A549 treated with AZD2906 at 1 μM for 4 hours (cell line): ENCODE measurements around the gene PLSCR1. TPM values are rescaled to one million over a fixed set of nuclear protein-coding genes. Genes with fewer than 3 reads are reported as not detected.

ENCODE experiments used
- total RNA-seq: library from RNA; stranded (reverse); fragments of 200-300 nt; extraction: Qiagen RNA extraction; gene quantifications from 5 replicates; pipeline ENCODE4 v1.2.3, GENCODE V29; 2022

PLSCR1 gene
- 44.0 to 49.8 TPM (median 45.1 TPM) in 5 replicates for total RNA-seq

GRCh38 chr3:146544002-146544928 is at the start of gene PLSCR1:
Gene PLSCR1 (minus strand): TSS chr3:146544607. CDS start chr3:146536552, 8,055 bp downstream.

GRCh38 chr3:146469150-146470017 is 75.0 kb downstream of the PLSCR1 start, which contains the start of gene PLSCR2:
Gene PLSCR2 (minus strand): TSS chr3:146469561. CDS start chr3:146459904, 9,657 bp downstream.

Other genes starting within 250 kb of the PLSCR1 start
- 0.09 to 0.16 TPM in 2 of 5 replicates, not detected in the others for gene PLSCR2, start 75.0 kb downstream of the PLSCR1 start, total RNA-seq
- gene PLSCR5, start 60.7 kb upstream of the PLSCR1 start, total RNA-seq, result not detected in 5 replicates